H9 (cell line): Measurements from ENCODE around the gene IQCC. TPM values are rescaled to one million over a fixed set of nuclear protein-coding genes. Genes with fewer than 3 reads are reported as not detected.

Experiments
- DNase-seq: peaks from one replicate; pipeline ENCODE4 v3.0.0-alpha.2; 2017
- H2AFZ ChIP-seq: one replicate; pipeline ENCODE4 v1.6.1; 2013; ENCODE audit warnings: mild to moderate bottlenecking, low read length, control low read depth, moderate library complexity
- H2AK5ac ChIP-seq: 2 replicates; pipeline ENCODE4 v1.6.1; 2013; ENCODE audit warnings: low read length, control low read depth, mixed read lengths; ENCODE audit not compliant: insufficient read length
- H2BK120ac ChIP-seq: one replicate; pipeline ENCODE4 v1.6.1; 2013; ENCODE audit warnings: low read depth, mild to moderate bottlenecking, low read length, control low read depth, inconsistent platforms; ENCODE audit not compliant: poor library complexity, severe bottlenecking
- H2BK12ac ChIP-seq: 2 replicates; pipeline ENCODE4 v1.6.1; 2013; ENCODE audit warnings: low read length, control low read depth, mixed read lengths, low read depth; ENCODE audit not compliant: insufficient read length
- H2BK15ac ChIP-seq: 2 replicates; pipeline ENCODE4 v1.6.1; 2013; ENCODE audit warnings: low read depth, low read length, control low read depth
- H2BK20ac ChIP-seq: one replicate; pipeline ENCODE4 v1.6.1; 2013; ENCODE audit warnings: low read depth, mild to moderate bottlenecking, low read length, control low read depth, inconsistent platforms; ENCODE audit not compliant: poor library complexity, severe bottlenecking
- H2BK5ac ChIP-seq: 2 replicates; pipeline ENCODE4 v1.6.1; 2013; ENCODE audit warnings: low read length, control low read depth, mixed read lengths; ENCODE audit not compliant: insufficient read length
- H3K14ac ChIP-seq: 2 replicates; pipeline ENCODE4 v1.6.1; 2013; ENCODE audit warnings: low read length, control low read depth; ENCODE audit not compliant: insufficient read depth
- H3K18ac ChIP-seq: 2 replicates; pipeline ENCODE4 v1.6.1; 2013; ENCODE audit warnings: low read depth, mild to moderate bottlenecking, mixed read lengths, low read length, control low read depth; ENCODE audit not compliant: insufficient read length
- H3K23ac ChIP-seq: 2 replicates; pipeline ENCODE4 v1.6.1; 2013; ENCODE audit warnings: low read length, control low read depth, mixed read lengths, low read depth; ENCODE audit not compliant: insufficient read length
- H3K23me2 ChIP-seq: 2 replicates; pipeline ENCODE4 v1.6.1; 2013; ENCODE audit warnings: low read depth, mild to moderate bottlenecking, mixed read lengths, low read length, control low read depth; ENCODE audit not compliant: insufficient read length, poor library complexity, severe bottlenecking
- H3K27ac ChIP-seq: 2 replicates; pipeline ENCODE4 v1.5.1; 2013; ENCODE audit warnings: low read length, control low read depth, mixed read lengths, low read depth; ENCODE audit not compliant: insufficient read length
- H3K27me3 ChIP-seq: 2 replicates; pipeline ENCODE4 v1.6.1; 2013; ENCODE audit warnings: low read length, control low read depth, inconsistent platforms; ENCODE audit not compliant: insufficient read depth
- H3K4ac ChIP-seq: 2 replicates; pipeline ENCODE4 v1.6.1; 2013; ENCODE audit warnings: low read depth, mild to moderate bottlenecking, control low read depth, inconsistent platforms, low read length, moderate library complexity
- H3K4me1 ChIP-seq: 2 replicates; pipeline ENCODE4 v1.6.1; 2013; ENCODE audit warnings: low read length, control low read depth, inconsistent platforms; ENCODE audit not compliant: insufficient read depth
- H3K4me2 ChIP-seq: 2 replicates; pipeline ENCODE4 v1.6.1; 2013; ENCODE audit warnings: low read length, control low read depth, mixed read lengths; ENCODE audit not compliant: insufficient read length, insufficient read depth
- H3K56ac ChIP-seq: 2 replicates; pipeline ENCODE4 v1.6.1; 2013; ENCODE audit warnings: low read depth, mild to moderate bottlenecking, mixed read lengths, low read length, control low read depth; ENCODE audit not compliant: insufficient read length
- H3K79me1 ChIP-seq: 2 replicates; pipeline ENCODE4 v1.6.1; 2013; ENCODE audit warnings: low read depth, mild to moderate bottlenecking, moderate library complexity, low read length, control low read depth, inconsistent platforms; ENCODE audit not compliant: insufficient read depth, poor library complexity, severe bottlenecking
- H3K79me2 ChIP-seq: 2 replicates; pipeline ENCODE4 v1.6.1; 2013; ENCODE audit warnings: low read length, control low read depth, inconsistent platforms; ENCODE audit not compliant: insufficient read depth
- H3K9ac ChIP-seq: 2 replicates; pipeline ENCODE4 v1.6.1; 2013; ENCODE audit warnings: low read length, control low read depth, mixed read lengths; ENCODE audit not compliant: insufficient read length; ENCODE audit errors: extremely low read depth
- H3K9me3 ChIP-seq: one replicate; pipeline ENCODE4 v1.6.1; 2013; ENCODE audit warnings: low read depth, low read length, inconsistent platforms; ENCODE audit not compliant: control insufficient read depth
- H3T11ph ChIP-seq: one replicate; pipeline ENCODE4 v1.6.1; 2013; ENCODE audit warnings: mild to moderate bottlenecking, low read length, control low read depth, inconsistent platforms
- H4K20me1 ChIP-seq: one replicate; pipeline ENCODE4 v1.6.1; 2013; ENCODE audit not compliant: control insufficient read depth, insufficient read length, insufficient read depth
- H4K5ac ChIP-seq: 2 replicates; pipeline ENCODE4 v1.6.1; 2013; ENCODE audit warnings: low read depth, mild to moderate bottlenecking, mixed read lengths, low read length, control low read depth; ENCODE audit not compliant: insufficient read length
- H4K8ac ChIP-seq: replicated peaks from 2 replicates; pipeline ENCODE4 v1.6.1; 2013; ENCODE audit warnings: low read length, control low read depth, mixed read lengths, low read depth; ENCODE audit not compliant: insufficient read length
- H4K91ac ChIP-seq: 2 replicates; pipeline ENCODE4 v1.6.1; 2013; ENCODE audit warnings: low read depth, mild to moderate bottlenecking, moderate library complexity, mixed read lengths, low read length, control low read depth; ENCODE audit not compliant: insufficient read length
- H3K27ac Mint-ChIP-seq, 3 experiments: 2 replicates in 2 of 3; 3 replicates in 1 of 3; pipeline ENCODE4 v1.8.0; 2020 to 2021; ENCODE audit warnings: mixed read lengths in 3 of 3, mild to moderate bottlenecking in 1 of 3, moderate library complexity in 1 of 3
- H3K27me3 Mint-ChIP-seq: 2 replicates; pipeline ENCODE4 v1.8.0; 2021; ENCODE audit warnings: low read depth, mild to moderate bottlenecking, moderate library complexity, mixed read lengths
- H3K36me3 Mint-ChIP-seq, 3 experiments: 2 replicates in 2 of 3; 3 replicates in 1 of 3; pipeline ENCODE4 v1.8.0; 2020 to 2021; ENCODE audit warnings: low read depth in 3 of 3, mixed read lengths in 3 of 3; ENCODE audit not compliant: insufficient read depth in 1 of 3
- H3K4me1 Mint-ChIP-seq, 2 experiments: 2 replicates each; pipeline ENCODE4 v1.8.0; 2020; ENCODE audit warnings: mixed read lengths in 2 of 2
- H3K4me3 Mint-ChIP-seq, 2 experiments: 2 replicates in 1 of 2; 3 replicates in 1 of 2; pipeline ENCODE4 v1.8.0; 2020 to 2021; ENCODE audit warnings: mild to moderate bottlenecking in 2 of 2, mixed read lengths in 2 of 2, moderate library complexity in 1 of 2
- H3K9me3 Mint-ChIP-seq, 2 experiments: 2 replicates in 1 of 2; 3 replicates in 1 of 2; pipeline ENCODE4 v1.8.0; 2020; ENCODE audit warnings: mild to moderate bottlenecking in 2 of 2, mixed read lengths in 2 of 2, moderate library complexity in 1 of 2
- CTCF ChIP-seq: fragments of 200-600 bp; sonication (generic); conservative IDR thresholded peaks from 3 replicates; pipeline ENCODE4 v1.8.0; 2021; ENCODE audit warnings: antibody characterized with exemption, mild to moderate bottlenecking
- WGBS: extraction: QIAGEN DNeasy Blood & Tissue Kit; methylation state at CpG from one replicate; pipeline ENCODE4 v1.1.7; 2013; ENCODE audit warnings: missing lambda C conversion rate, low lambda C conversion rate, mixed read lengths; ENCODE audit not compliant: insufficient read length; ENCODE audit errors: extremely low coverage; 5-methylcytosine and 5-hydroxymethylcytosine counted together
- total RNA-seq: library from RNA; stranded (reverse); gene quantifications from 2 replicates; pipeline ENCODE4 v1.2.1, GENCODE V29; 2021

The IQCC gene
- total RNA-seq, 1 experiment from 2014 or later = 5.3 TPM

- H3K56ac ChIP-seq = no peak within 1 kb of the TSS
- H3K27ac ChIP-seq = no peak within 1 kb of the TSS
- Mint-ChIP-seq H3K9me3 (no peaks in the 10 kb centered on the region), H3K4me3 (peak within 1 kb of the TSS in 1 of 2 experiments; percentile 47; a peak in 2 of 5 replicates), H3K27me3 (peaks cover 6% of the 10 kb centered on the region), H3K4me1 (peaks cover 28 to 34% of the 10 kb centered on the region in 2 experiments), H3K27ac (peak within 1 kb of the TSS; percentile 23 to 65 (median 39); a peak in 3 of 7 replicates), H3K36me3 (no peaks in the 10 kb centered on the region)
- TF ChIP-seq CTCF = no peak
- H2AK5ac ChIP-seq = no peak within 1 kb of the TSS
- H3K18ac ChIP-seq = no peak within 1 kb of the TSS
- H3K79me1 ChIP-seq = no peaks in the 10 kb centered on the region
- H4K91ac ChIP-seq = no peak within 1 kb of the TSS
- no peak within 1 kb of the TSS for H3K23ac ChIP-seq
- WGBS = no CpG with 5 or more reads among the region's 3 CpGs
- H3K4ac ChIP-seq = no peak within 1 kb of the TSS
- H2BK120ac ChIP-seq = no peak within 1 kb of the TSS
- H3K79me2 ChIP-seq = no peaks in the 10 kb centered on the region
- no peak within 1 kb of the TSS for H3T11ph ChIP-seq
- H4K20me1 ChIP-seq = no peaks in the 10 kb centered on the region
- H3K23me2 ChIP-seq = no peaks in the 10 kb centered on the region
- no peak within 1 kb of the TSS for H3K4me2 ChIP-seq
- H3K9me3 ChIP-seq = no peaks in the 10 kb centered on the region
- H4K5ac ChIP-seq = no peak within 1 kb of the TSS
- H2BK5ac ChIP-seq = no peak within 1 kb of the TSS
- no peak within 1 kb of the TSS for H3K14ac ChIP-seq
- no peak within 1 kb of the TSS for H2BK15ac ChIP-seq
- DNase-seq = no peak
- no peak within 1 kb of the TSS for H2AFZ ChIP-seq
- H4K8ac ChIP-seq = no peak within 1 kb of the TSS
- H2BK20ac ChIP-seq = no peak within 1 kb of the TSS
- no peak within 1 kb of the TSS for H2BK12ac ChIP-seq
- H3K4me1 ChIP-seq = peaks cover 4% of the 10 kb centered on the region; the same call in 1 of the 2 replicates
- no peaks in the 10 kb centered on the region for H3K27me3 ChIP-seq
- no peak within 1 kb of the TSS for H3K9ac ChIP-seq
These were observed 41.4 kb downstream of the IQCC start, which contains the start of gene FAM167B for GRCh38 chr1:32246888-32247273. FAM167B (plus strand) TSS chr1:32247222; CDS start chr1:32247422, 200 bp downstream.
